MM.1S (cell line): ENCODE data around the gene C19orf53.

Source experiments
- EZH2 ChIP-seq: fragments of 300-600 bp; sonication (generic); optimal IDR thresholded peaks from 2 replicates; pipeline ENCODE3; 2017; ENCODE audit warnings: low read depth, mild to moderate bottlenecking, antibody characterized with exemption, low read length, mixed read lengths
- TF ChIP-seq, protein P1 (sequence below): fragments of 300-600 bp; sonication (generic); IDR thresholded peaks from 2 replicates; pipeline ENCODE4 v1.5.1; 2016; ENCODE audit warnings: antibody characterized with exemption, low read length, mixed read lengths

DNA sequence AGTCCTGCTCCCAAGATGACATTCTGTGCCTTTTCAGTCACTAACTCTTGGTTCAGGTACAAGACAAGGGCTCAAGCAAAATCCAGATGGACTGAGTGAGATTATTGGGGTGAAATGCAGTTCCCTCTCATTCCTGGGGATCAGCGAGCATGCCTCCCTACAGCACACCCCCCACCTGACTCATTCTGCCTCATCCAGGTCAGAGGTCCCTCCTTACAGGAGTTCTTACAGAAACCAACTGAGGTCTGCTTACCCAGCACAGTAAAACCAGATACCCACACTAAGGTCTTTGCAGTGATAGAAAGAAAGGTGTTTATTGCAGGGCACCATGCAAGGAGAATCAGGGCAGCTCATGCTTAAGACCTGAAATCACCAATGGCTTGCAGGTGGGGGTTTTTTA is 31.5 kb upstream of the C19orf53 start:
- TF ChIP-seq, protein P1, sequence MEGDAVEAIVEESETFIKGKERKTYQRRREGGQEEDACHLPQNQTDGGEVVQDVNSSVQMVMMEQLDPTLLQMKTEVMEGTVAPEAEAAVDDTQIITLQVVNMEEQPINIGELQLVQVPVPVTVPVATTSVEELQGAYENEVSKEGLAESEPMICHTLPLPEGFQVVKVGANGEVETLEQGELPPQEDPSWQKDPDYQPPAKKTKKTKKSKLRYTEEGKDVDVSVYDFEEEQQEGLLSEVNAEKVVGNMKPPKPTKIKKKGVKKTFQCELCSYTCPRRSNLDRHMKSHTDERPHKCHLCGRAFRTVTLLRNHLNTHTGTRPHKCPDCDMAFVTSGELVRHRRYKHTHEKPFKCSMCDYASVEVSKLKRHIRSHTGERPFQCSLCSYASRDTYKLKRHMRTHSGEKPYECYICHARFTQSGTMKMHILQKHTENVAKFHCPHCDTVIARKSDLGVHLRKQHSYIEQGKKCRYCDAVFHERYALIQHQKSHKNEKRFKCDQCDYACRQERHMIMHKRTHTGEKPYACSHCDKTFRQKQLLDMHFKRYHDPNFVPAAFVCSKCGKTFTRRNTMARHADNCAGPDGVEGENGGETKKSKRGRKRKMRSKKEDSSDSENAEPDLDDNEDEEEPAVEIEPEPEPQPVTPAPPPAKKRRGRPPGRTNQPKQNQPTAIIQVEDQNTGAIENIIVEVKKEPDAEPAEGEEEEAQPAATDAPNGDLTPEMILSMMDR = no peak
- no peak for TF ChIP-seq EZH2
